ENCODE data around the gene CEP72.

CEP72 gene

DNA sequence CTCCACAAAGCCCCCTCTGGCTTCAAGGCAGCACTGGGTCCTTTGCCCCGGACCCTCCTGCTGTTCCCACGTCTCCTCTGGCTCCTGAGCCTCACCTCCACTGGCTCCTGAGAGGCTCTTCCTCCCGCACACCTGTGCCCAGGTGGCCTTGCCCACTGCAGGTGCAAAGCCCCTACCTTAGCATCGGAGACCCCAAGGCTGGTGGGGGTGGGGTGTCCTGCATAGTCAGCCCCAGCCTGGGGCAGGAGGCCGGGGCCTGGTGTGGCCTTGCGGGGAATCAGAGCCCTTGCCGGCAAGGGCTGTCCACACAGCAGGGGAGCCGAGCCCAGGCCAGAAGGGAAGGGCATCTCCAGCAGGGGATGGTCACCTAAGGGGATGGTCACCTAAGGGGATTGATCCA is 41.3 kb upstream of the CEP72 start:
- no peak overlapping the region for H3K4me3 ChIP-seq (ENCODE audit: low read length)
- no peaks in the 10 kb centered on the region for H3K79me2 ChIP-seq (ENCODE audit: control insufficient read depth, low read length)
- H3K27ac ChIP-seq (ENCODE audit: low read depth, low read length): no peak overlapping the region
- no peaks in the 10 kb centered on the region for H4K20me1 ChIP-seq (ENCODE audit: control insufficient read depth, insufficient read depth, low read depth, low read length)
- H3K36me3 ChIP-seq (ENCODE audit: control insufficient read depth, low read length): no peaks in the 10 kb centered on the region
- TF ChIP-seq, protein P1, sequence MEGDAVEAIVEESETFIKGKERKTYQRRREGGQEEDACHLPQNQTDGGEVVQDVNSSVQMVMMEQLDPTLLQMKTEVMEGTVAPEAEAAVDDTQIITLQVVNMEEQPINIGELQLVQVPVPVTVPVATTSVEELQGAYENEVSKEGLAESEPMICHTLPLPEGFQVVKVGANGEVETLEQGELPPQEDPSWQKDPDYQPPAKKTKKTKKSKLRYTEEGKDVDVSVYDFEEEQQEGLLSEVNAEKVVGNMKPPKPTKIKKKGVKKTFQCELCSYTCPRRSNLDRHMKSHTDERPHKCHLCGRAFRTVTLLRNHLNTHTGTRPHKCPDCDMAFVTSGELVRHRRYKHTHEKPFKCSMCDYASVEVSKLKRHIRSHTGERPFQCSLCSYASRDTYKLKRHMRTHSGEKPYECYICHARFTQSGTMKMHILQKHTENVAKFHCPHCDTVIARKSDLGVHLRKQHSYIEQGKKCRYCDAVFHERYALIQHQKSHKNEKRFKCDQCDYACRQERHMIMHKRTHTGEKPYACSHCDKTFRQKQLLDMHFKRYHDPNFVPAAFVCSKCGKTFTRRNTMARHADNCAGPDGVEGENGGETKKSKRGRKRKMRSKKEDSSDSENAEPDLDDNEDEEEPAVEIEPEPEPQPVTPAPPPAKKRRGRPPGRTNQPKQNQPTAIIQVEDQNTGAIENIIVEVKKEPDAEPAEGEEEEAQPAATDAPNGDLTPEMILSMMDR (IDR thresholded peaks at IDR 0.05; ENCODE audit: low read depth, low read length, poor library complexity, severe bottlenecking): no peak
- TF ChIP-seq EZH2phosphoT487 (IDR thresholded peaks at IDR 0.05; ENCODE audit: borderline replicate concordance, low read length): no peak
- H3K27me3 ChIP-seq (ENCODE audit: control insufficient read depth, low read length): peaks cover 4% of the 10 kb centered on the region; the same call in 1 of the 2 replicates
- H3K9me3 ChIP-seq (ENCODE audit: control insufficient read depth, insufficient read depth, low read length): peaks cover 3% of the 10 kb centered on the region; the same call in 1 of the 2 replicates
- no peak overlapping the region for H3K4me2 ChIP-seq (ENCODE audit: low read length)
- no peaks in the 10 kb centered on the region for H3F3A ChIP-seq (ENCODE audit: control insufficient read depth, insufficient read depth)
- no peaks in the 10 kb centered on the region for H3K9me2 ChIP-seq (replicated peaks; ENCODE audit: control insufficient read depth, low read length)
- no peaks in the 10 kb centered on the region for H3K4me1 ChIP-seq (ENCODE audit: control insufficient read depth, low read length)

DNA sequence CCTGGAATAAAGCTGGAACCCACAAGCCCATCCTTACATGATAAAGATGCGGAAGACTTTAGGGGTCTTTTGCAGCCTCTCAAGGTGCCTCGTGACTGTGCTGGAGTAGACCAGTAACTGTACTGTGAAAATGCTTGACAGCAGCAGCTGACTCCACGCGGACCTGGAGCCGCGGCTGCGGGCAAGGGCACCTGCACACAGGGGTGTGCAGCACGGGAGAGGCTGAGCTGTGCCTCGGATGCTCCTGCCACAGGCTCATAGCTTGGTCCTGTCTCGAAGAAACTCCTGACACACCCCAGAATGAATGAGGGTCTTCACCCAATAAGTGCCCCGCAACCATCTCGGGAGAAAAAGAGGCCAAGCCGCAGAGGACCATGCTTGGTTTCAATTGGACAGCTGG is 40.3 kb upstream of the CEP72 start:
- Histone ChIP-seq H3K4me1 (ENCODE audit: control insufficient read depth, low read length) (no peaks in the 10 kb centered on the region), H3K9me2 (replicated peaks; ENCODE audit: control insufficient read depth, low read length) (no peaks in the 10 kb centered on the region), H3K4me2 (ENCODE audit: low read length) (no peak overlapping the region), H3K36me3 (ENCODE audit: control insufficient read depth, low read length) (no peaks in the 10 kb centered on the region), H3F3A (ENCODE audit: control insufficient read depth, insufficient read depth) (no peaks in the 10 kb centered on the region), H3K4me3 (ENCODE audit: low read length) (no peak overlapping the region), H4K20me1 (ENCODE audit: control insufficient read depth, insufficient read depth, low read depth, low read length) (no peaks in the 10 kb centered on the region), H3K27ac (ENCODE audit: low read depth, low read length) (no peak overlapping the region), H3K79me2 (ENCODE audit: control insufficient read depth, low read length) (no peaks in the 10 kb centered on the region), H3K9me3 (ENCODE audit: control insufficient read depth, insufficient read depth, low read length) (peaks cover 3% of the 10 kb centered on the region), H3K27me3 (ENCODE audit: control insufficient read depth, low read length) (peaks cover 4% of the 10 kb centered on the region; the same call in 1 of the 2 replicates)
- TF ChIP-seq EZH2phosphoT487 (IDR thresholded peaks at IDR 0.05; ENCODE audit: borderline replicate concordance, low read length): no peak
- TF ChIP-seq, protein P1 (IDR thresholded peaks at IDR 0.05; ENCODE audit: low read depth, low read length, poor library complexity, severe bottlenecking): no peak

DNA sequence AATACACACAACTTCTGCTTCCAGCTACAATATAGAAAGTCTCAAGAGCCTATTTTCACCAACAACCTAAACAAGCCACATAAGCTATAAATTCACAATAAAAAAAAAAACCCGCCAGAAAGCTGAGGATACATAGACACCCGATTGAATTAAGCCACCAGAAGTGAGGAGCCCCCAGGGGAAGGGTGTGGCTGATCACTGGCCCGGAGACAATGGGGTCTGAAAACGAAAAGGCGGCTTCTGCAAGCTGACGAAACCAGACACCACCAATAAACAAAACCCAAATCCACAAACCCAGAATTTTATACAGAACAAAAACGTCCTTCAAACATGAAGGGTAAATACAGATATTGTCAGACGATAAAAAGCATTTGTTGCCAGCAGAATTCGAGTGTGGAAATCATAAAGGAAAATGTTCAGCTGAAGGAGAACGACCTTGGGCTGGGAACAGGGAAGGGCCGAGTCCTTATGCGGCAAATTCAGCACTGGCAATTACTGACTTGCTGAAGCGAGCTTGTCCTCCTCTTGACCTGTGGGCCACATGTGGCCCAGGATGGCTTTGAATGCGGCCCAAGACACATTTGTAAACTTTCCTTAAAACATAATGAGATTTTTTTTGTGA is 39.6 kb upstream of the CEP72 start:
- Histone ChIP-seq H3K4me2 (ENCODE audit: low read length) (no peak overlapping the region), H3K9me2 (replicated peaks; ENCODE audit: control insufficient read depth, low read length) (no peaks in the 10 kb centered on the region), H3K4me3 (ENCODE audit: low read length) (no peak overlapping the region), H3K27ac (ENCODE audit: low read depth, low read length) (no peak overlapping the region), H3K36me3 (ENCODE audit: control insufficient read depth, low read length) (no peaks in the 10 kb centered on the region), H3K4me1 (ENCODE audit: control insufficient read depth, low read length) (no peaks in the 10 kb centered on the region), H3K27me3 (ENCODE audit: control insufficient read depth, low read length) (peaks cover 4% of the 10 kb centered on the region; the same call in 1 of the 2 replicates), H4K20me1 (ENCODE audit: control insufficient read depth, insufficient read depth, low read depth, low read length) (no peaks in the 10 kb centered on the region), H3K79me2 (ENCODE audit: control insufficient read depth, low read length) (no peaks in the 10 kb centered on the region), H3K9me3 (ENCODE audit: control insufficient read depth, insufficient read depth, low read length) (peaks cover 3% of the 10 kb centered on the region), H3F3A (ENCODE audit: control insufficient read depth, insufficient read depth) (no peaks in the 10 kb centered on the region)
- no peak for TF ChIP-seq EZH2phosphoT487 (IDR thresholded peaks at IDR 0.05; ENCODE audit: borderline replicate concordance, low read length)
- TF ChIP-seq, protein P1 (IDR thresholded peaks at IDR 0.05; ENCODE audit: low read depth, low read length, poor library complexity, severe bottlenecking): no peak
